Liver (tissue), 3 donors: ENCODE measurements around the gene GYG2.
"Not testable (repeated sequence)": the region's sequence is repeated elsewhere in the genome, so short reads cannot be mapped to it uniquely, and the experiment has no call there.

Experiments
- NR2F2 ChIP-seq: IDR thresholded peaks from 2 replicates; pipeline ENCODE4 v1.6.1; 2016; ENCODE audit warnings: antibody characterized with exemption
- RAD21 ChIP-seq, 2 donors: IDR thresholded peaks; 2 replicates each; pipeline ENCODE4 v1.6.1; 2016; ENCODE audit warnings: antibody characterized with exemption in 2 of 2, mild to moderate bottlenecking in 2 of 2
- TF ChIP-seq, protein P1 (sequence below): fragments of 150-350 bp; IDR thresholded peaks from 2 replicates; pipeline ENCODE4 v1.5.1; 2017; ENCODE audit warnings: improper control_type of control experiment, low read depth, low read length; ENCODE audit not compliant: missing input control
- TF ChIP-seq, protein P2 (sequence below): IDR thresholded peaks from 2 replicates; pipeline ENCODE4 v1.6.1; 2016; ENCODE audit warnings: antibody characterized with exemption
- donor health status: healthy.
- donor health status: healthy.

DNA sequence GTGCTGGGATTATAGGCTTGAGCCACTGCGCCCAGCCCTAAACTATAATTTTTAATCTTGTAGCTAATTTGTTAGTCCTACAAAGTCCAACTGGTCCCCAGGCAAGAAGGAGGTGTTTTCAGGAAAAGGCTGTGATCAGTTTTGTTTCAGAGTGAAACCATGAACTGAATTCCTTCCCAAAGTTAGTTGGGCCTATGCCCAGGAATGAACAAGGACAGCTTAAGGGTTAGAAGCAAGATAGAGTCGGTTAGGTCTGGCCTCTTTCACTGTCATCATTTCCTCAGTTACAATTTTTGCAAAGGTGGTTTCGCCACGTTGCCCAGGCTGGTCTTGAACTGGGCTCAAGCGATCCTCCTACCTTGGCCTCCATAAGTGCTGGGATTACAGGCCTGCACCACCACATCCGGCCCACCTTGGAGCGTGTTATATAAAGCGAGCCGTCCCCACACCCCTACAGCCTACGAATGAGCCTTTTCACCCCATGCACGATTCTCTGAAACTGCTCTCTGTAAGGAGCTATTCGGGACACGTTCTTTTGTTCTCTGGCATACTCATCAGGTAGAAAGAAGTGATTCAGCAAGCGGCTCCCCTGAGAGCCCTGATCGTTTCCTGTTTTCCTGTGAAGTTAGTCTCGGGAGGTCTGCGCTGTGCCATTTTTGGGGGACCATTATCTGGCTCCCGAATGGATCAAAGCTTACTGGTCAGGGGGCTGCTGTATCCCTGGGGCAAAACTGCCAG, 24.5 kb upstream of the GYG2 start:
- not testable (repeated sequence) for TF ChIP-seq NR2F2; RAD21 (IDR thresholded peaks at IDR 0.05)
- TF ChIP-seq, protein P1, sequence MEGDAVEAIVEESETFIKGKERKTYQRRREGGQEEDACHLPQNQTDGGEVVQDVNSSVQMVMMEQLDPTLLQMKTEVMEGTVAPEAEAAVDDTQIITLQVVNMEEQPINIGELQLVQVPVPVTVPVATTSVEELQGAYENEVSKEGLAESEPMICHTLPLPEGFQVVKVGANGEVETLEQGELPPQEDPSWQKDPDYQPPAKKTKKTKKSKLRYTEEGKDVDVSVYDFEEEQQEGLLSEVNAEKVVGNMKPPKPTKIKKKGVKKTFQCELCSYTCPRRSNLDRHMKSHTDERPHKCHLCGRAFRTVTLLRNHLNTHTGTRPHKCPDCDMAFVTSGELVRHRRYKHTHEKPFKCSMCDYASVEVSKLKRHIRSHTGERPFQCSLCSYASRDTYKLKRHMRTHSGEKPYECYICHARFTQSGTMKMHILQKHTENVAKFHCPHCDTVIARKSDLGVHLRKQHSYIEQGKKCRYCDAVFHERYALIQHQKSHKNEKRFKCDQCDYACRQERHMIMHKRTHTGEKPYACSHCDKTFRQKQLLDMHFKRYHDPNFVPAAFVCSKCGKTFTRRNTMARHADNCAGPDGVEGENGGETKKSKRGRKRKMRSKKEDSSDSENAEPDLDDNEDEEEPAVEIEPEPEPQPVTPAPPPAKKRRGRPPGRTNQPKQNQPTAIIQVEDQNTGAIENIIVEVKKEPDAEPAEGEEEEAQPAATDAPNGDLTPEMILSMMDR: not testable (repeated sequence)
- TF ChIP-seq, protein P2, sequence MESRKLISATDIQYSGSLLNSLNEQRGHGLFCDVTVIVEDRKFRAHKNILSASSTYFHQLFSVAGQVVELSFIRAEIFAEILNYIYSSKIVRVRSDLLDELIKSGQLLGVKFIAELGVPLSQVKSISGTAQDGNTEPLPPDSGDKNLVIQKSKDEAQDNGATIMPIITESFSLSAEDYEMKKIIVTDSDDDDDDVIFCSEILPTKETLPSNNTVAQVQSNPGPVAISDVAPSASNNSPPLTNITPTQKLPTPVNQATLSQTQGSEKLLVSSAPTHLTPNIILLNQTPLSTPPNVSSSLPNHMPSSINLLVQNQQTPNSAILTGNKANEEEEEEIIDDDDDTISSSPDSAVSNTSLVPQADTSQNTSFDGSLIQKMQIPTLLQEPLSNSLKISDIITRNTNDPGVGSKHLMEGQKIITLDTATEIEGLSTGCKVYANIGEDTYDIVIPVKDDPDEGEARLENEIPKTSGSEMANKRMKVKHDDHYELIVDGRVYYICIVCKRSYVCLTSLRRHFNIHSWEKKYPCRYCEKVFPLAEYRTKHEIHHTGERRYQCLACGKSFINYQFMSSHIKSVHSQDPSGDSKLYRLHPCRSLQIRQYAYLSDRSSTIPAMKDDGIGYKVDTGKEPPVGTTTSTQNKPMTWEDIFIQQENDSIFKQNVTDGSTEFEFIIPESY: not testable (repeated sequence)
